ENCODE results near the gene EPHX1.

Gene EPHX1

GRCh38 chr1:225842788-225843425 lies 33.0 kb downstream of the EPHX1 start:
- no peak for DNase-seq (ENCODE audit: low read depth)

GRCh38 chr1:225843426-225843795 lies 33.5 kb downstream of the EPHX1 start:
- DNase-seq (ENCODE audit: low read depth): no peak

GRCh38 chr1:225844236-225845061 lies 34.5 kb downstream of the EPHX1 start:
- no peak for DNase-seq (ENCODE audit: low read depth)

GRCh38 chr1:225845097-225845496 lies 35.2 kb downstream of the EPHX1 start:
- no peak for DNase-seq (ENCODE audit: low read depth)

- no peak for DNase-seq (ENCODE audit: low read depth)
Observed at GRCh38 chr1:225845571-225846259, 35.8 kb downstream of the EPHX1 start.

- no peak for DNase-seq (ENCODE audit: low read depth)
Observed at GRCh38 chr1:225846331-225847310, 36.7 kb downstream of the EPHX1 start.

GRCh38 chr1:225847610-225848009 lies 37.7 kb downstream of the EPHX1 start:
- no peak for DNase-seq (ENCODE audit: low read depth)

- no peak for DNase-seq (ENCODE audit: low read depth)
Observed at GRCh38 chr1:225848030-225848955, 38.4 kb downstream of the EPHX1 start.

- peak; percentile 26 for DNase-seq (ENCODE audit: low read depth)
Observed at GRCh38 chr1:225849925-225850324, 40.0 kb downstream of the EPHX1 start.

GRCh38 chr1:225850370-225850769 lies 40.4 kb downstream of the EPHX1 start:
- no peak for DNase-seq (ENCODE audit: low read depth)

GRCh38 chr1:225851805-225852204 lies 41.9 kb downstream of the EPHX1 start:
- DNase-seq (ENCODE audit: low read depth): no peak

- no peak for DNase-seq (ENCODE audit: low read depth)
Observed at GRCh38 chr1:225852413-225853124, 42.6 kb downstream of the EPHX1 start.

- DNase-seq (ENCODE audit: low read depth): no peak
Observed at GRCh38 chr1:225853441-225853840, 43.5 kb downstream of the EPHX1 start.

GRCh38 chr1:225855503-225856300 lies 45.8 kb downstream of the EPHX1 start:
- DNase-seq (ENCODE audit: low read depth): no peak

- no peak for DNase-seq (ENCODE audit: low read depth)
Observed at GRCh38 chr1:225857256-225857655, 47.3 kb downstream of the EPHX1 start.

GRCh38 chr1:225859151-225859550 lies 49.2 kb downstream of the EPHX1 start:
- no peak for DNase-seq (ENCODE audit: low read depth)

- DNase-seq (ENCODE audit: low read depth): no peak
Observed at GRCh38 chr1:225860107-225860506, 50.2 kb downstream of the EPHX1 start.

GRCh38 chr1:225860876-225861441 lies 51.0 kb downstream of the EPHX1 start:
- DNase-seq (ENCODE audit: low read depth): no peak

Measured in stimulated activated CD8-positive, alpha-beta memory T cell treated with anti-CD3 and anti-CD28 coated beads, Interleukin-4, amount 100 ng/mL, for 24 hours (primary cell).